Glutamatergic neuron (in vitro differentiated cells): ENCODE data around the gene NEK1. TPM values are rescaled to one million over a fixed set of nuclear protein-coding genes. Genes with fewer than 3 reads are reported as not detected.

Experiments used
- DNase-seq: peaks from one replicate; pipeline ENCODE4 v3.0.0; 2022
- H3K27ac Mint-ChIP-seq: one replicate; pipeline ENCODE4 v1.8.0; 2020; ENCODE audit warnings: mild to moderate bottlenecking, mixed read lengths, inconsistent platforms; ENCODE audit not compliant: unreplicated experiment
- H3K27me3 Mint-ChIP-seq: one replicate; pipeline ENCODE4 v1.8.0; 2020; ENCODE audit warnings: mild to moderate bottlenecking, moderate library complexity, mixed read lengths, inconsistent platforms; ENCODE audit not compliant: unreplicated experiment
- H3K36me3 Mint-ChIP-seq: one replicate; pipeline ENCODE4 v1.8.0; 2020; ENCODE audit warnings: mild to moderate bottlenecking, mixed read lengths, inconsistent platforms; ENCODE audit not compliant: unreplicated experiment
- H3K4me1 Mint-ChIP-seq: one replicate; pipeline ENCODE4 v1.8.0; 2020; ENCODE audit warnings: mild to moderate bottlenecking, low read depth, mixed read lengths, inconsistent platforms; ENCODE audit not compliant: unreplicated experiment
- H3K4me3 Mint-ChIP-seq: one replicate; pipeline ENCODE4 v1.8.0; 2020; ENCODE audit warnings: mild to moderate bottlenecking, mixed read lengths, inconsistent platforms; ENCODE audit not compliant: unreplicated experiment
- H3K9me3 Mint-ChIP-seq: one replicate; pipeline ENCODE4 v1.8.0; 2020; ENCODE audit warnings: mild to moderate bottlenecking, moderate library complexity, mixed read lengths, inconsistent platforms; ENCODE audit not compliant: unreplicated experiment
- CTCF ChIP-seq: fragments of 200-600 bp; sonication (generic); IDR thresholded peaks from one replicate; pipeline ENCODE4 v1.5.0; 2021; ENCODE audit not compliant: partially characterized antibody, unreplicated experiment
- total RNA-seq: library from RNA; stranded (reverse); fragmentation: NEBNext Ultra II Directional; extraction: Animal tissue kit (Norgen Biotek cat#: 25700); gene quantifications from one replicate; pipeline ENCODE4 v1.2.1, GENCODE V29; 2021; ENCODE audit not compliant: unreplicated experiment

Gene NEK1
- total RNA-seq, 1 donor from 2014 or later: 23.2 TPM

- DNase-seq: no peak
- Mint-ChIP-seq H3K27ac (no peak overlapping the region), H3K27me3 (no peaks in the 10 kb centered on the region), H3K4me1 (peaks cover 7% of the 10 kb centered on the region), H3K9me3 (peaks cover 1% of the 10 kb centered on the region), H3K36me3 (no peaks in the 10 kb centered on the region), H3K4me3 (no peak overlapping the region)
- TF ChIP-seq CTCF: no peak
Observed at GRCh38 chr4:169658975-169659715, 46.8 kb upstream of the NEK1 start.

GRCh38 chr4:169658196-169658595 lies 45.8 kb upstream of the NEK1 start:
- TF ChIP-seq CTCF: no peak
- no peak overlapping the region for H3K27ac Mint-ChIP-seq
- H3K4me1 Mint-ChIP-seq: peaks cover 5% of the 10 kb centered on the region
- no peak overlapping the region for H3K4me3 Mint-ChIP-seq
- H3K27me3 Mint-ChIP-seq: no peaks in the 10 kb centered on the region
- no peak for DNase-seq
- H3K36me3 Mint-ChIP-seq: no peaks in the 10 kb centered on the region
- peaks cover 1% of the 10 kb centered on the region for H3K9me3 Mint-ChIP-seq

GRCh38 chr4:169657470-169658107 lies 45.2 kb upstream of the NEK1 start:
- no peak overlapping the region for H3K4me3 Mint-ChIP-seq
- no peaks in the 10 kb centered on the region for H3K27me3 Mint-ChIP-seq
- no peak for DNase-seq
- no peak for TF ChIP-seq CTCF
- H3K36me3 Mint-ChIP-seq: no peaks in the 10 kb centered on the region
- H3K9me3 Mint-ChIP-seq: peaks cover 1% of the 10 kb centered on the region
- no peak overlapping the region for H3K27ac Mint-ChIP-seq
- peaks cover 5% of the 10 kb centered on the region for H3K4me1 Mint-ChIP-seq

- Mint-ChIP-seq H3K4me3 (no peak overlapping the region), H3K27ac (no peak overlapping the region), H3K4me1 (peaks cover 2% of the 10 kb centered on the region), H3K27me3 (no peaks in the 10 kb centered on the region), H3K36me3 (no peaks in the 10 kb centered on the region), H3K9me3 (peaks cover 1% of the 10 kb centered on the region)
- no peak for TF ChIP-seq CTCF
- no peak for DNase-seq
Observed at GRCh38 chr4:169655401-169655800, 43.0 kb upstream of the NEK1 start.

- Mint-ChIP-seq H3K9me3 (peaks cover 1% of the 10 kb centered on the region), H3K27me3 (no peaks in the 10 kb centered on the region), H3K4me1 (no peaks in the 10 kb centered on the region), H3K27ac (no peak overlapping the region), H3K36me3 (no peaks in the 10 kb centered on the region), H3K4me3 (no peak overlapping the region)
- TF ChIP-seq CTCF: no peak
- no peak for DNase-seq
Observed at GRCh38 chr4:169652535-169652934, 40.2 kb upstream of the NEK1 start.
